Fibroblast of gingiva (primary cell): Measurements from ENCODE around the gene SMC6.

Source experiments
- DNase-seq: peaks from one replicate; pipeline ENCODE4 v3.0.0-alpha.2; 2011; ENCODE audit warnings: low read depth

Gene SMC6

GRCh38 chr2:17753803-17754663 lies at the start of gene SMC6, which contains the start of gene GEN1:
SMC6 (minus strand) TSS chr2:17753810; CDS start chr2:17745946, 7,864 bp downstream.
GEN1 (plus strand) TSS chr2:17754138; CDS start chr2:17759944, 5,806 bp downstream.
- peak; percentile 83 for DNase-seq

GRCh38 chr2:17800693-17801458 lies 47.3 kb upstream of the SMC6 start:
- no peak for DNase-seq

GRCh38 chr2:17800219-17800618 lies 46.6 kb upstream of the SMC6 start:
- no peak for DNase-seq

- DNase-seq, result no peak
These were observed 45.9 kb upstream of the SMC6 start for GRCh38 chr2:17799301-17800120.

- DNase-seq, result no peak
These were observed 44.7 kb upstream of the SMC6 start for GRCh38 chr2:17798338-17798737.

GRCh38 chr2:17795309-17795708 lies 41.7 kb upstream of the SMC6 start:
- no peak for DNase-seq

GRCh38 chr2:17793803-17794354 lies 40.3 kb upstream of the SMC6 start:
- DNase-seq, result no peak

GRCh38 chr2:17793296-17793695 lies 39.7 kb upstream of the SMC6 start:
- DNase-seq, result no peak

GRCh38 chr2:17792515-17792914 lies 38.9 kb upstream of the SMC6 start:
- DNase-seq, result peak; percentile 22

- no peak for DNase-seq
These were observed 38.2 kb upstream of the SMC6 start for GRCh38 chr2:17791817-17792130.

- DNase-seq, result peak; percentile 78
These were observed 37.7 kb upstream of the SMC6 start for GRCh38 chr2:17791121-17791816.

GRCh38 chr2:17790536-17790935 lies 36.9 kb upstream of the SMC6 start:
- DNase-seq, result no peak

- DNase-seq, result no peak
These were observed 35.2 kb upstream of the SMC6 start for GRCh38 chr2:17788773-17789172.

- DNase-seq, result no peak
These were observed 33.1 kb upstream of the SMC6 start for GRCh38 chr2:17786727-17787126.

GRCh38 chr2:17781482-17781881 lies 27.9 kb upstream of the SMC6 start:
- DNase-seq, result no peak

- no peak for DNase-seq
These were observed 26.9 kb upstream of the SMC6 start for GRCh38 chr2:17780546-17780945.

GRCh38 chr2:17772532-17772931 lies 18.9 kb upstream of the SMC6 start:
- DNase-seq, result no peak

GRCh38 chr2:17771956-17772355 lies 18.3 kb upstream of the SMC6 start:
- no peak for DNase-seq

GRCh38 chr2:17768894-17769293 lies 15.3 kb upstream of the SMC6 start:
- DNase-seq, result no peak

- DNase-seq, result no peak
These were observed 11.8 kb upstream of the SMC6 start for GRCh38 chr2:17765398-17765797.

- DNase-seq, result no peak
These were observed 10.2 kb upstream of the SMC6 start for GRCh38 chr2:17763641-17764333.
